HUES48 (cell line): ENCODE results near the gene UST.
"Not testable (repeated sequence)": the region's sequence is repeated elsewhere in the genome, so short reads cannot be mapped to it uniquely, and the experiment has no call there.

Experiments
- H3K27ac ChIP-seq: one replicate; pipeline ENCODE4 v1.7.0; 2013; ENCODE audit warnings: low read depth, low read length, inconsistent platforms
- H3K27me3 ChIP-seq: 2 replicates; pipeline ENCODE4 v1.6.1; 2013; ENCODE audit warnings: mild to moderate bottlenecking, low read length; ENCODE audit not compliant: control insufficient read depth, insufficient read depth
- H3K36me3 ChIP-seq: 2 replicates; pipeline ENCODE4 v1.6.1; 2013; ENCODE audit warnings: low read length; ENCODE audit not compliant: control insufficient read depth, insufficient read depth
- H3K4me1 ChIP-seq: 2 replicates; pipeline ENCODE4 v1.6.1; 2013; ENCODE audit warnings: mild to moderate bottlenecking, low read length; ENCODE audit not compliant: control insufficient read depth, insufficient read depth
- H3K4me3 ChIP-seq: 2 replicates; pipeline ENCODE4 v1.5.1; 2013; ENCODE audit warnings: mild to moderate bottlenecking, low read depth, low read length
- H3K9ac ChIP-seq: 2 replicates; pipeline ENCODE4 v1.6.1; 2013; ENCODE audit warnings: mild to moderate bottlenecking, low read depth, low read length, moderate library complexity
- H3K9me3 ChIP-seq: 2 replicates; pipeline ENCODE4 v1.6.1; 2013; ENCODE audit warnings: low read length; ENCODE audit not compliant: control insufficient read depth, insufficient read depth

Gene UST

DNA sequence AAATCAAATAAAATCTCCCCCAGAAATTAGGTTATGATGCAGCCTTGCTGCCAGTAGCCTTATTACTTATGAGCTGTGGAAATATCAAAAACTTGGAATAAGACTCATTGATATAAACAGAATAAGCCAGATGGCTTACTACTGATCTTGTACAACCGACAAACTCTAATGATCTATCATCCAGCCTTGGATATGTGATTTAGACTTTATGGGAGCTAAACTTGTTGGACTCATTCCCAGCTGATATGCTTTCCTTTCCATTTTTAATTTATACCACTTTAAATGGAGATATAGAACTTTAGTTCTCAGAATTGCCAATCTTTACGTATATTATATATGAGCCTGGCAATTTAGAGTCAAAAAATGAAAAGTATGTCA is 5.0 kb downstream of the UST start:
- Histone ChIP-seq H3K4me1 (peaks cover 43% of the 10 kb centered on the region), H3K27me3 (no peaks in the 10 kb centered on the region), H3K4me3 (no peak overlapping the region), H3K36me3 (0 out of 2 replicates have a peak, but pooled peaks cover 4% of the 10 kb centered on the region), H3K9ac (no peak overlapping the region), H3K9me3 (no peaks in the 10 kb centered on the region), H3K27ac (no peak overlapping the region)

DNA sequence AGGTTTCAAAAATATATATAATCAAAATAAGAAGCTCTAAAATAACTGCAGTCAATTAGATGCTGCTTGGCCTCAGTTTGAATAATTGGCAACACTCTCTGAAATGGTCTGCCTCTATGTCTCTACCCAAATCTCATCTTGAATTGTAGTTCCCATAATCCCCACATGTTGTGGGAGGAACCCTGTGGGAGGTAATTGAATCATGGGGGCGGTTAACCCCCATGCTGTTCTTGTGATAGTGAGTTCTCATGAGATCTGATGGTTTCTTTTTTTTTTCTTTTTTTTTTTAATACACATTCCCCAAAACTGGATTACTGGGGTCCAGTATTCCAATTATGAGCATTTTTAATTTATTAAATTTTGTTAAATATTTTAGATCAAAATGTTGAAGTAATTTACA is 8.5 kb downstream of the UST start:
- H3K36me3 ChIP-seq, H3K27ac ChIP-seq, H3K9ac ChIP-seq, H3K27me3 ChIP-seq, H3K9me3 ChIP-seq, H3K4me3 ChIP-seq: not testable (repeated sequence)
- peaks cover 44% of the 10 kb centered on the region for H3K4me1 ChIP-seq

DNA sequence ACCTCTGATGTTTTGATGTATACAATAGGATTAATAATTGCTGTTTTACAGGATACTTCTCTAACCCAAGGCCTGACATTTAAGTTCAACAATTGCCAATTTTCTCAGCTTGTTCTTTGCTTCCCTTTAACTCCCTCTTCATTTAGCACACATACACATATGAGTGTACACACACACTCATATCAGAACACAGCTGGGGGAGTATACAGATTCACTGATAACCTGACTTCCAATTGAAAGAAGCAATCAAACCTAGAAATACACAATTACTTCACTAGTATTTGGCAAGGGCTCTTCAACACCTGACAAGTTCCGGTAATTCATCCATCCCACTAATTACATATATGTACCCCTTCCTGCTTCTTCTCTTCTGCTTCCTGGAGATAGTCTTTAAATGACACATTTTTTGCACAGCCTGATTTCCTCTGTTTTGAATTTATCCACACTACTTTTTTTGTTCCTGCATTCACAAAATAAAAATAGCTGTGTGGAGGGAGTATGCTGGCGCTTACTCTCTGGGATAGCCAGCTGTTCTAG is 11.2 kb downstream of the UST start:
- no peak overlapping the region for H3K27ac ChIP-seq
- 0 out of 2 replicates have a peak, but pooled peaks cover 4% of the 10 kb centered on the region for H3K36me3 ChIP-seq
- no peak overlapping the region for H3K4me3 ChIP-seq
- H3K4me1 ChIP-seq = peaks cover 50% of the 10 kb centered on the region
- no peaks in the 10 kb centered on the region for H3K9me3 ChIP-seq
- H3K27me3 ChIP-seq = no peaks in the 10 kb centered on the region
- H3K9ac ChIP-seq = no peak overlapping the region

DNA sequence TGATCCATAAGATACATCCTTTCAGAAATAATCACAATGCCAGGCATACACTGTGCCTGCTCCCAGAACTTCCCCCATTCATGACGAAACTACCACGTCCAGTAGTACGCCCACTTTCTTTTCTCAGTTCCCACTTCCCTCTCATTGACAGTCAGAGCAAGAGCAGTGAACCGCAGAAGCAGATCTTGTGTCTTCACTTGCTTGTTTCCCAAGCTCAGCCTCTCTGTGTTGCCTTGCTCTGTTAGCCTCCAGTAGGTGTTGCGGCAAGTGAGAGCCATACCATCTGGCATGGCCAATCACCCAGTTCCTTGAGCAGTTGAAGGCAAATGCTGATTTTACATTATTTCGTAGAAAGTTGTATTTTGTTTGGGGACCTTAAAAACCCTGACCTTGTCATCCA is 11.7 kb downstream of the UST start:
- Histone ChIP-seq H3K4me3 (no peak overlapping the region), H3K27ac (no peak overlapping the region)

DNA sequence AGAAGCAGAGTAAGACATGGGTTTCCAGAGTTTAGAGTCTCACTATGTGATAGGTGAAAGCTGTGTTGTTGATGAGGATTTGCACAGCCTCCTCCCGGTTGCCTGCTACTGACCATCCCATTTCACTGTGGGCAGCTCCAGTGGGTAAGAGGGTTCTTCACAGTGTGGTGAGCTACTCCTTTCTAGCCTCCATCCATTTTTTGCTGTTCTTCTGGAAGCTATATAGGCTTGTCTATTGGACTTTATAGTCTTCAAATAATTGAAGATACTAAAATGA is 13.4 kb downstream of the UST start:
- H3K36me3 ChIP-seq = 0 out of 2 replicates have a peak, but pooled peaks cover 4% of the 10 kb centered on the region
- H3K4me3 ChIP-seq = no peak overlapping the region
- peaks cover 60% of the 10 kb centered on the region for H3K4me1 ChIP-seq
- H3K9ac ChIP-seq = no peak overlapping the region
- no peak overlapping the region for H3K27ac ChIP-seq
- no peaks in the 10 kb centered on the region for H3K9me3 ChIP-seq
- no peaks in the 10 kb centered on the region for H3K27me3 ChIP-seq

More for the DNA sequence above, 11.7 kb downstream of the UST start:
- Histone ChIP-seq H3K9ac (no peak overlapping the region), H3K27me3 (no peaks in the 10 kb centered on the region), H3K4me1 (peaks cover 50% of the 10 kb centered on the region), H3K36me3 (0 out of 2 replicates have a peak, but pooled peaks cover 4% of the 10 kb centered on the region), H3K9me3 (no peaks in the 10 kb centered on the region)

DNA sequence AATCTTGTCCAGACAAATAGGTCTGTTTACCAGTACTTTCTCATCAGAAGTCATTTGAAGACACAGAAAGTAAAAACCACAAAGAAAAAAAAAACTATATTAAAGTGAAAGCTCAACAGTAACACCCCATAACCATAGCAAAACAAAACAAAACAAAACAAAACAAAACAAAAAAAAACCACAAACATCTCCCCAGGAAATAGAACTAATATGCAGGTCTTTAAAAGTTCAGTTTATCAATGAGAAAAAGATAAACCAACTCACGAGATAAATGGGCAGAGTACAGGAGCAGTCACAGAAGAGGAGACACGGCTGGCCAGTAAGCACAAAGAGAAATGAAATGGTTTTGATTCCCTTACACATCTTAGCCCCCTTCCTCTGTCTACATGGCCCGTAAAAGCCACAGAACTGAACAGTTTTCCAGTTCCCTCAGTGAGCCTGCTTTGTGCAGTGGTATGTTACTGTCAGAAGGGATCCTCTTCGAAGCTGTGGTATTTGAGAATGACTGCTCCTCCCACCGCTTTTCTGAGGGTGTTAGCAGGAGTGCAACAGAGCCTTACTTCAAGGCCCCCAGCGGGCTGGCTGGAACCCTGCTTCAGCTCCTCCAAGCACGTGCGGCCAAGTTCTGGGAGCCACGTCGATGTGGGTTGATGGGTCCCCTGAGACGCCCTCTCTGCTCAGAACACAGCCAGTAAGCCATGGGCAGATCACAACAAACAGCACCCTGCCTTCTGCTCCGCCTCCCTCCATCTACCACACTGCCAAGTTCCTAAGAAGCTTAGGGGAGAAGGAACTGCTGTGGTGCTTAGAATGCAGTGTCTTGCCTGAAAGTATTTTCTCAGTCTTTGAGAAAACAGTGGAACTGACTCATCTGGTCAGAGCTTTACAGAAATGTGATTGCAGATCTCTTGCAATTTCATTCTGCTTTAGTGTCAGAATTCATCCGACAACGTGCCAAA is 14.0 kb downstream of the UST start:
- Histone ChIP-seq H3K27ac (peak overlapping the region; percentile 78), H3K4me3 (no peak overlapping the region), H3K27me3 (no peaks in the 10 kb centered on the region), H3K36me3 (0 out of 2 replicates have a peak, but pooled peaks cover 4% of the 10 kb centered on the region), H3K9ac (peak overlapping the region; percentile 33; the same call in 1 of the 2 replicates), H3K9me3 (no peaks in the 10 kb centered on the region), H3K4me1 (peaks cover 61% of the 10 kb centered on the region)

DNA sequence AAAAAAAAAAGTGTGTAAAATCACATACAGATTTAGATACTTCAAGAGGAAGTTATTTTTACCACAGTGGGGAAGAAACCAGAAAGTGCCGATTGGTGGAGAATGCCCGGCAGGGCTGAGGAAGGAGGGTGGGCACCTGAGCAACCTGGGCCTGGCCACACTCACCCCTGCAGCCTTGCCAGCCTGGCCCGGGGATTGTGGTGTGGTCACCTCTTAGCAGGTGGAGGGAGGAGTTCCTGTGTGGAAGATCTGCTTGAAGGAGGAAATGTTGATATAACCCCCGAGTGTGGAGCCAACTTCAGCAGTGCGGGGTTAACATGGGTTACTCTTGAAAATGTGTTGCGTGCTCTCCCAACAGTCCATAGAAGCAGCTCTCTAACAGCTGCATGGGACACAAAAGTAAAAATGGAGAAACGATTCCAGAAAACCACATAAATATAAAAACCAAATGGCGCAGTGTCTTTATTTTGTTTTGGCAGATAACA is 14.7 kb downstream of the UST start:
- Histone ChIP-seq H3K9me3 (no peaks in the 10 kb centered on the region), H3K4me3 (no peak overlapping the region), H3K27ac (peak overlapping the region; percentile 78), H3K4me1 (peaks cover 63% of the 10 kb centered on the region), H3K36me3 (0 out of 2 replicates have a peak, but pooled peaks cover 4% of the 10 kb centered on the region), H3K27me3 (no peaks in the 10 kb centered on the region), H3K9ac (no peak overlapping the region)

DNA sequence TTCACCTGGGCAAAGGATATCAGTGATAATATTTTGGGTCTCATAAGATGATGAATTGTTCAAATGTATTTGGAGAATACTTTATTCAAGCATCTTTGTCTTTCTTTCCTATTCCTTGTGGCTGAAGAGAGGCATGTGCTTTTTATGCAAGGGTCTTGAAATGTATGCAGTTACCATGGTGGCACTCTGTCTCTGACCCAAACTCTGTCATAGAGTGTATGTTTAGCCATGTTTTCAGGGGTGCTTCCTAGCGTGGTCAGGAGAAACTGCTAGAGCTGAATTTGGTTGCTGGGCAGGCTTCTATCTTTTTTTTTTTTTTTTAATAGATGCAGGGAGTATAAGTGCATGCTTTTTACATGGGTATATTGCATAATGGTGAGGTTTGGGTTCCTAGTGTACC is 15.4 kb downstream of the UST start:
- H3K4me3 ChIP-seq = no peak overlapping the region
- no peaks in the 10 kb centered on the region for H3K27me3 ChIP-seq
- peak overlapping the region; percentile 78 for H3K27ac ChIP-seq
- no peak overlapping the region for H3K9ac ChIP-seq
- no peaks in the 10 kb centered on the region for H3K9me3 ChIP-seq
- peaks cover 70% of the 10 kb centered on the region for H3K4me1 ChIP-seq
- 0 out of 2 replicates have a peak, but pooled peaks cover 4% of the 10 kb centered on the region for H3K36me3 ChIP-seq

DNA sequence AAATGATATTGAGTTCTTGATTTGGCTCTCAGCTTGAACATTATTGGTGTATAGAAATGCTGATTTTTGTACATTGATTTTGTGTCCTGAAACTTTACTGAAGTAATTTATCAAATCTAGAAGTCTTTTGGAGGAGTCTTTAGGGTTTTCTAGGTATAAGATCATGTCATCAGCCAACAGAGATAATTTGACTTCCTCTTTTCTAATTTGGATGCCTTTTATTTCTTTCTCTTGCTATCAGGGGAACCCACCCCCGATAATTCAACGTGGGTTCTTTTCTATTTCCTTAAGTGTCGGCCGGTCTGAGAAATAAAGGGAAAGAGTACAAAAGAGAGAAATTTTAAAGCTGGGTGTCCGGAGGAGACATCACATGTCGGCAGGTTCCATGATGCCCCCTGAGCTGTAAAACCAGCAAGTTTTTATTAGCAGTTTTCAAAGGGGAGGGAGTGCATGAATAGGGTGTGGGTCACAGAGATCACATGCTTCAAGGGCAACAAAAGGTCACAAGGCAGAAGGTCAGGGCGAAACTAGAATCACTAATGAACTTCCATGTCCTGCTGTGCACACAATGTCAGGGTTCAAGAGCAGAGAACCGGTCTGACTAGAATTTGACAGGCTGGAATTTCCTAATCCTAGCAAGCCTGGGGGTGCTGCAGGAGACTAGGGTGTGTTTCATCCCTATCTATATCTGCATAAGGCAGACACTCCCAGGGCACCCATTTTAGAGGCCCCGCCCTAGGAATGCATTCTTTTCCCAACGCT is 17.6 kb downstream of the UST start:
- not testable (repeated sequence) for H3K27me3 ChIP-seq, H3K36me3 ChIP-seq, H3K9me3 ChIP-seq, H3K9ac ChIP-seq, H3K27ac ChIP-seq
- H3K4me1 ChIP-seq = peaks cover 84% of the 10 kb centered on the region
- peak overlapping the region; percentile 9; the same call in 1 of the 2 replicates for H3K4me3 ChIP-seq

DNA sequence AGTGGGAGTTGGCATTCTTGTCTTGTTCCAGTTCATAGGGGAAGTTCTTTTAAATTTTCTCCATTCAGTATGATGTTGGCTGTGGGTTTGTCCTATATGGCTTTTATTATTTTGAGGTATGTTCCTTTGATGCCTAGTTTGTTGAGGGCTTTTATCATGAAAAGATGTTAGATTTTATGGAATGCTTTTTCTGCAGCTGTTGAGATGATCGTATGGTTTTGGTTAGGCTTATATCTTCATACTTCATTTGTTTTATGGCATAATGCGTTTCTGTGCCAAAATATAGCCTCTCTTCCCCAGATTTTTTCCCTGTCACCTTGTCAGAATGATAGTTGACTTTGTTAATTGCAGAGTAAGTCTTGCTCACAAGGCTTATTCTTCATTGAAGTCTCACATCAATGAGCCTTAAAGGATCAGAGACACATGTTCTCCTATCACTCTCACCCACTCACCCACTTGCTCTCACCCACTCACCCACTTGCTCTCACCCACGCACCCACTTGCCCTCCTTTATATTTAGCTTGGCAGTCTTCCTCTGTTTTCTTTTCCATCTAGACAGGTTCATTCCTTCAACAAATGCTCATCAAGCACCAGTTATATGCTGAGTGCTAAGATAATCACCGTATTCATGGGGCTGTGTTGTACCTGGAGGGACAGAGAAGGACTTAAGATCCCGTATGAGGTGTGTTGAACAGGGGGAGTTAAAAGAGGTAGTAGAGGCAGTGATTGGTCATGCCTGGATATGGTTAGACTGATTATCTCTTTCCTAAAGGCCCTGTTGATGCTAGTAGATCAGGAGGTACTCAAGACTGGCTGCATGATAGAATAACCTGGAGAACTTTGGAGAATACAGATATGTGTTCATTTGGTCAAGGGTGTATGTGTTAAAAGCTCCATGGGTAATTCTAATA is 19.3 kb downstream of the UST start:
- no peak overlapping the region for H3K9ac ChIP-seq
- H3K4me3 ChIP-seq = no peak overlapping the region
- H3K27ac ChIP-seq = no peak overlapping the region
- H3K36me3 ChIP-seq = no peaks in the 10 kb centered on the region
- peaks cover 88% of the 10 kb centered on the region for H3K4me1 ChIP-seq
- no peaks in the 10 kb centered on the region for H3K27me3 ChIP-seq
- no peaks in the 10 kb centered on the region for H3K9me3 ChIP-seq
